ENCODE results near the gene PRC1. TPM values are rescaled to one million over a fixed set of nuclear protein-coding genes. Genes with fewer than 3 reads are reported as not detected.
"Not testable (repeated sequence)": the region's sequence is repeated elsewhere in the genome, so short reads cannot be mapped to it uniquely, and the experiment has no call there.

The PRC1 gene
- polyA plus RNA-seq, 4 donors, result 72.3 to 84.4 (median 75.4) TPM

DNA sequence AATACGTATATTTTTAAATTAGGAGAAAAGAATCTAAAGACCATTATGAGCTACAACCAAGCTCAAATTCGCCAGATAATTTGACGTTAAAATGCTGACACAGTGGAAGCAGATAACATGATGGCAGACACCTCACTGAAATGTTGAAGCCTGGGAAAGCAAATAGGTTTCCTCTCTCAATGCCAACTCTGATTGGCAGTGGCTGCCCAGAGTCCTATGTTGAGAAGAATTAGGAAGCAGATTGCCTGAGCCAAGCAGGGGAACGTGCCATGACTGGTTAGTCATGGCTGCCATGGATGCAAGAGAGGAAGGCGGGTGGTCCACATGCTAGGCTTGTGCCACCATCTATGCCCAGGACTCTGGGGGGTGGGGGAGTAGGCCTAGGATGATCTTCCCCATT, 56.1 kb downstream of the PRC1 start:
- no peak for DNase-seq (ENCODE audit: low read depth in 4 of 4, low spot score in 2 of 4)

DNA sequence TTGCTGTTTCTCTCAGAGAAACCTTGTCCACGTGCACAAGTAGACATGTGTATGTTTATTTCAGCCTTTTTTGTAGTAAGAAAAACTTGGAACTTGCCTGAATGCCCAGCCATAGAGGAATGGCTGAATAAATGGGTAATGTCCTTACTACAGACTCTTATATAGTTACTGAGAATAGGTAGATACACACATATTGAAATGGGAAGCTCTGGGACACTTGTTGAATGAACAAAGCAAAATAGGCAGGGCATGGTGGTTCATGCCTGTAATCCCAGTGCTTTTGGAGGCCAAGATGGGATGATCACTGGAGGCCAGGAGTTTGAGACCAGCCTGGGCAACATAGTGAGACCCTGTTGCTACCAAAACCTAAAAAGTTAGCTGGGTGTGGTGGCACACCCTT, 57.5 kb downstream of the PRC1 start:
- DNase-seq (ENCODE audit: low read depth in 4 of 4, low spot score in 2 of 4), result no peak

DNA sequence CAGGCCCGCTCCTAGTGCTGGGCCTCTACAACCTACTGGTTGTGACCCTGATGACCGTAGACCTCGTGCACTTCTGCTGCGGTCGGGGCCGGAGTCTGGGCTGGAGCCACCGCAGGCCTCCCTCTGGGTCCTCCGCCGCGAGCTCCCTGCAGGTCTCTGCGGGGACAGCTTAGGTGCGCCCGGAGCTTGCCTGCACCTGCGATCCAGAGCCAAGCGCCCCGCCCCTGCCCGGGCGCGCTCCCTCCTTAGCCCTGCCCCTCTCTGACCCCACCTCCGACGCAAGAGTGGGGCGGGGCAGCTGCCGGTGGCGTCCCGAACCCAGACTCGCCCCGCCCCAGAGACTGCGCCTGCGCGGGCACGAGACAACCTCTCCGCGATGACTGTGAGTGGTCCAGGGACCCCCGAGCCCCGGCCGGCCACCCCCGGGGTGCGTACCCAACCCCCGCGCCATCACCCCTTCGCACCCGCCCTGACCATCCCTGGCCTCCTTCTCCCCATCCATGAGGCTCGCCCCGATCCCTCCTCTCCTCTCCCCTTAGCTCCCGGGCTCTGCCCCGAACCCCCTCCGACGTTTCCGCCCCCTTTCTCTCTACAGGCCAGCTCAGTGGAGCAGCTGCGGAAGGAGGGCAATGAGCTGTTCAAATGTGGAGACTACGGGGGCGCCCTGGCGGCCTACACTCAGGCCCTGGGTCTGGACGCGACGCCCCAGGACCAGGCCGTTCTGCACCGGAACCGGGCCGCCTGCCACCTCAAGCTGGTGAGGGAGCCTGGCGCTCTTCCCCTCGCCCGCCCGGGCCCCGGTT, 59.2 kb downstream of the PRC1 start, which contains the start of gene UNC45A:
UNC45A (plus strand) TSS at position 337 of the 803 bp plus-strand sequence; CDS start at position 377, 40 bp downstream.
- DNase-seq (ENCODE audit: low read depth in 4 of 4, low spot score in 2 of 4), result peak in 3 of 4 donors; percentile 63 to 85 (median 78)

DNA sequence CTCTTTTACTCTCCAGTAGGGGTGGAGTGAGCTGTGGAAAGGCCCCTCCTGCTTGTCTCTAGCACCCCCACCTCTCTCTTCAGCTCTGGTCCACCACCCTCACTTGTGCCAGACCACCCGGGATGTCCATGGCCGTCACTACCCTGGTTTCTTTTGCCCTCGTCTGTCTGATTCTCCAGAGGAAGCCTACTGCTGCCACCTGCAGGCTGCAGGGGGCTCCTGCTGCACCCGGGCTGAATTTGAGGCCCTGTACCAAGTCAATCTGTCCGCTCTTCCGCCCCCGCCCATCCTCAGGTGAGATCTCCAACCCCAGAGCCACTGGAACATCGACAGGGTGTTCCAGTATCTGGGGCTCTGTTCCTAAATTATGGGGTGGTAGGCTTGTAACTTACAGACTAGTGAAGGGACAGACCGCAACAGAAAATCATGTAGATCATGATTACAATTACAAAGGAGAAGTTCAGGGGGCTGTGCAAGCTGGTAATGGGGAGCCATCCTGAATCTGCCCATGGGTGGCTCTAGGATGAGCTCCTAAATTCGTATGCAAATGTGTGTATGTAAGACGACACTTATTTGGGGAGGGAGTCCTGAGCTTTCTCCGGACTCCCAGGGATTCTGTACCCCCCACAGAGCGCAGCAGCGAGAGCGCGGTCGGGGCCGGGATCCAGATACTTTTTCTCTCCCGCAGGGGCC, 59.9 kb downstream of the PRC1 start:
- peak in 3 of 4 donors; percentile 43 to 81 (median 70) for DNase-seq (ENCODE audit: low read depth in 4 of 4, low spot score in 2 of 4)

DNA sequence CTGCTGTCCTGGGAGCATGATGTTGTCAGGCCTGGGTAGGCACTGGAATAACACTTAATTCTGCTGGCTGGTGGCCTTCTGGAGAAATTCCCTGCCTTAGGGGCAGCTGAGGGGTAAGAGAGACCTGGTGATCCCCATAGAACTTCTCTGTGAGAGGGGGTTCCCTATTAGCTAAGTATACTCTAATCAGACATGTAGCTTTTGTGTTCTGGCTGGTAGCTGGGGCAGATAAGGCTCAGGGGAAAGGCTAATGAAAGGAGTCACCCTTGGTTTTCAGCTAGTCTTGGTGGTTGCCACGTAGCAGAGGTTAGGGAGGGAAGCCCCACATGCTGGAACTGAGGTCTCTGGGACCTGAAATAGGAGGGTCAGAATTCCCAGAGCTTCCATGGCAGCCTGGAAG, 61.0 kb downstream of the PRC1 start:
- DNase-seq (ENCODE audit: low read depth in 4 of 4, low spot score in 2 of 4), result no peak

DNA sequence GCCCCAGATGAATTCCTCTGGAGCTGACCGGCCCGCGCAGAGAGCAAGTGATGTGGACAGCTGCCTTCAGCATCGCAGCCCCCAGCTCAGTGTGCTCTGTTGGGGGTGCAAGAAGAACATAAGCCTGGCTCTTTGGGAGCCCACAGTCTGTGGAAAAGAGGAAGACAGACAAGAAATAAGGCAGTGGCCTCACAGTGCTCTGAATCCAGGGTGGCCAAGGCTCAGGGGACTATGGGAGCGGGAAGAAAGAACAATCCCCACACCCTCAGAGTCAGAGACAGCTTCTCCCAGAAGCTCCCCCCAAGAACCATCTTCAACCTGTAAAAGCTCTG, 61.7 kb downstream of the PRC1 start:
- DNase-seq (ENCODE audit: low read depth in 4 of 4, low spot score in 2 of 4), result no peak

DNA sequence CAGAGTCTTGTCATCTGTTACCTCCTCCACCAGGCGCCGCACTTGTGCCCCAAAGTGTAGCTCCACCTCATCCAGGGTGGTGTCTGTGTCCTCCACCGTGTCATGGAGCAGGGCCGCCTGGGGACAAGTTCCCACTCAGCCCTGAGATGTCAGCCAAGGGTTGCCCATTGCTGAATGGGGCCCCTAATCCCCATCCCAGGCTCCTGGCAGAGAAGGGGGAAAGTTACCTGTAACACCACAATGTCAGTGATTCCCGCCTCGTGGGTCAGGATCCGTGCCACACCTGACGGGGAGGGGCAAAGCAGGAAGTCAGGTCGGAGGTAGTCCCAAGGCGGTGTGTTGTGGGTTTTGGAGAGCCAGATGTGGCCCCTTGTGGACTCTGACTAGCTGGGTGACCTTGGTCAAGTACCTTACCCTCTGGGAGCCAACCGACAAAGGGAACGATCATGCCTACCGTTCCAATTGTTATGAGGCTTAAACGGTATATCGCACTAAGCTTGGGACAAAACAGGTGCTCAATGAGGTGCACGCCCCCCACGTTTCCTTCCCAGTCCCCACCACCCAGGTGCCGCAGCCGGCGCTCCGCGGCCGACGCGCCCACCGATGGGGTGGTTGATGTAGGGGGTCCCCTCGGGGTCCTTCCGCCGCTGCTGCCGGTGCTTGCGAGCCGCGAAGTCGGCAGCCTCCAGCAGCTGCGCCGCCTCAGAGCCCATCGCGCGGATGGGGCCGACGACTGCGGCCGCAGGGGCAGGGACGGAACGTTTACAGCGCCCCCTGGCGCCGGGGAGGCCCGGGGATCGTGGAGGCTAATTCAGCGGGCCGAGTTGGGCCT, 62.3 kb downstream of the PRC1 start, which contains the start of gene HDDC3:
HDDC3 (minus strand) TSS at position 722 of the 832 bp plus-strand sequence; CDS start at position 713, 9 bp downstream.
- peak in 2 of 4 donors; percentile 43 to 71 for DNase-seq (ENCODE audit: low read depth in 4 of 4, low spot score in 2 of 4)

DNA sequence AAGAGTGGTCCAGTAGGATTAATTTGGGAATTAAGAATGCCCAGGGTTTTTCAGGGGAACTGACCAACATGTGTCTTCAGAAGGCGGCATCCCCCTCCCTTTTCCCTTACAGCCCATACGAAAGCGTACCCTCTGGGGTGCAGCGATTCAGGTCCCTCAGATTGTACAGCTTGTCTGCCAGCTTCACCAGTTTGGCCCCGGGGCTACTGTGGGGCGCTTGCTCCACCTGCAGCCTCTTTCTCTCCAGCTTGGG, 62.8 kb downstream of the PRC1 start:
- no peak for DNase-seq (ENCODE audit: low read depth in 4 of 4, low spot score in 2 of 4)

DNA sequence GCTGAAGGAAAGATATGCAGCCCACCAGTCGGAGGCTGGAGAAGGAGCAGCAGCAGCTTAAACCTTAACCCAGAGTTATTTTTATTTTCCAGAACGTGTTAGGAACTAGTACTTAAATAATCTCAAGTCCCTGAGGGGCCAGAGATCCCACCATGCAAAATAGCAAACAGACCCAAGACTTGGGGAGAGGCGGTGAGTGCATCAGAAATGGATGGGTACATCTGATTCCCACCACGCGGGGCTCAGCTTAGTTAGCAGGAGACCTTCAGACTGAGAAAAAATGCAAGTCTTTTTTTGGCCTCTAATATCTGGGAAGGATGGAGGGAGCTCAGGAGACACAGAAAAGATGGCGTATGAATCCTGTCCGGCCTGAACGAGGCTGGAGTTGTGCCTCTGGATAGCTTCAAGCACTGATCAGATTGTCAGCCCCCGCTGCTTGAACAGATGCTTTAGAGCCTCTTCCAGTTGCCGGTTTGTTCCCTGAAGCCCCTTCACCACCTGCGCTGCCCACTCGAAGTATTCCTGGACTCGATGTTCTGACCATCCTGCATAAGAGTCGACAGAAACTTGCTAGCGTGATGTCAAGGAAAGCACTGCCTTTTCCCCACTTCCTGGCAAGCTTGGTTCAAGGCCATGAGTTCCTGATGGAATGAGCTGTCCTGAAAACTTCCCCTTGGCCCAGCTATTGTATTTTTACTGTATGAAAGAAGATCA, 63.3 kb downstream of the PRC1 start:
- no peak for DNase-seq (ENCODE audit: low read depth in 4 of 4, low spot score in 2 of 4)

DNA sequence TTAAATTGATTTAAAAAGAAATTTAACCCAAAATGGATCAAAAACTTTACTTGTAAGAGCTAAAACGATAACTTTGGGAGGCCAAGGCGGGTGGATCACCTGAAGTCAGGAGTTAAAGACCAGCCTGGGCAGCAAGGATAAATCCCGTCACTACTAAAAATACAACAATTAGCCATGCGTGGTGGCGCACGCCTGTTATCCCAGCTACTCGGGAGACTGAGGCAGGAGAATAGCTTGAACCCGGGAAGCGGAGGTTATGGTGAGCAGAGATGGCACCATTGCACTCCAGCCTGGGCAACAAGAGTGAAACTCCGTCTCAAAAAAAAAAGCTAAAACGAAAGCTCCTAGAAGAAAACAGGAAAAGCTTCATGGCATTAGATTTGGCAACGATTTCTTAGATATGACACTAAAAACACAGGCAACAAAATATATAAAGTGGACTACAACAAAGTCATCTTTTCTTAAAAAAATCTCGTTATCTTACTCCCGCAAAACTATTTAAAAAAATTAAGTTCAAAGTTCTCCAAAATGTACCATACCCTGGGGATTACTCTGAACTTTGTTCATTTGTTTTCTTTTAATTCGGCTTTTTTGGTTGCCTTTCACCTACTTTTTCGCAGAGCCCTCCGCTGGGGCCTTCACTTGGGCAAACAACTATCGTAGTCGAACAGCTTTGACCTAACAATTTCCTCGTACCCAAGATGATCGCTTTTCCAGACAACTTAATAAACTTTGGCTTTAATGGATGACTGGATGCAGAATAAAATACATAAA, 64.9 kb downstream of the PRC1 start:
- DNase-seq (ENCODE audit: low read depth in 4 of 4, low spot score in 2 of 4), result peak in 1 of 4 donors; percentile 45

DNA sequence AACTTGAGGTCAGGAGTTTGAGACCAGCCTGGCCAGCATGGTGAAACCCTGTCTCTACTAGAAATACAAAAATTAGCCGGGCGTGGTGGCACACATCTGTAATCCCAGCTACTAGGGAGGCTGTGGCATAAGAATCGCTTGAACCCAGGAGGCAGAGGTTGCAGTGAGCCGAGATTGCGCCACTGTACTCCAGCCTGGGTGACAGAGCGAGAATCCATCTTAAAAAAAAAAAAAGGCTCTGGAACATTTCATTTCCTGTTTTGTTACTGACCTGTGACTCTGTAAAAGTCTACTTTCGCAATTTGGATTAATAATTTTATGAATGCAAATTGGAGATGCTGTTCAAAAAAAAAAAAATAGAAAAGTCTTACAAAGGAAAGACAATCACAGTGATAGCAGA, 66.2 kb downstream of the PRC1 start:
- not testable (repeated sequence) for DNase-seq (ENCODE audit: low read depth in 4 of 4, low spot score in 2 of 4)

DNA sequence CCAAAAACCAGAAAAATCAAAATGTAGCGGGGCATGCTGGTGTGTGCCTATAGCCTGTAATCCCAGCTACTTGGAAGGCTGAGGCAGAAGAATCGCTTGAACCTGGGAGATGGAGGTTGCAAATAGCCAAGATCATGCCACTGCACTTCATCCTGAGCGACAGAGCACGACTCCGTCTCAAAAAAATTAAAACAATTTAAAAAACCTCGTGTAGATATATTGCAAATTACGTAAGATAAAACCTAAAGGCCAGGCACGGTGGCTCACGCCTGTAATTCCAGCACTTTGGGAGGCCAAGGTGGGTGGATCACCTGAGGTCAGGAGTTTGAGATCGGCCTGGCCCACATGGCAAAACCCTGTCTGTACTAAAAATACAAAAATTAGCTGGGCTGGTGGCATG, 67.6 kb downstream of the PRC1 start:
- DNase-seq (ENCODE audit: low read depth in 4 of 4, low spot score in 2 of 4), result not testable (repeated sequence)

DNA sequence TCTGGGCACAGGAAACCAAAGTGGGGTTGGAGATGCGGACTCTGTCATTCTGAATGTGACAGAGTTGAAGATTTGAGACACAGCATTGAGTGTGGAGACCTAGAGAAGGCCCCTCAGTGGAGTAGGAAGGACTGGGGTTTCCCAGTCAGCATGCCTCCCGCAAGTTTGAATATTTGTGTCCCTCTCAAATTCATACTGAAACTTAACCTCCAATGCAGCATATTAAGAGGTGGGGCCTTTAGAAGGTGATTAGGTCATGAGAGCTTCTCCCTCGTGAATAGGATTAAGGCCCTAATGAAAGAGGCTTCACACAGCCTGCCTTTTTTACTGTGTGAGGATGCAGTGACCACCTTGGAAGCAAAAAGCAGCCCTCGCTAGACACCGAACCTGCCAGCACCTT, 70.0 kb downstream of the PRC1 start:
- no peak for DNase-seq (ENCODE audit: low read depth in 4 of 4, low spot score in 2 of 4)

DNA sequence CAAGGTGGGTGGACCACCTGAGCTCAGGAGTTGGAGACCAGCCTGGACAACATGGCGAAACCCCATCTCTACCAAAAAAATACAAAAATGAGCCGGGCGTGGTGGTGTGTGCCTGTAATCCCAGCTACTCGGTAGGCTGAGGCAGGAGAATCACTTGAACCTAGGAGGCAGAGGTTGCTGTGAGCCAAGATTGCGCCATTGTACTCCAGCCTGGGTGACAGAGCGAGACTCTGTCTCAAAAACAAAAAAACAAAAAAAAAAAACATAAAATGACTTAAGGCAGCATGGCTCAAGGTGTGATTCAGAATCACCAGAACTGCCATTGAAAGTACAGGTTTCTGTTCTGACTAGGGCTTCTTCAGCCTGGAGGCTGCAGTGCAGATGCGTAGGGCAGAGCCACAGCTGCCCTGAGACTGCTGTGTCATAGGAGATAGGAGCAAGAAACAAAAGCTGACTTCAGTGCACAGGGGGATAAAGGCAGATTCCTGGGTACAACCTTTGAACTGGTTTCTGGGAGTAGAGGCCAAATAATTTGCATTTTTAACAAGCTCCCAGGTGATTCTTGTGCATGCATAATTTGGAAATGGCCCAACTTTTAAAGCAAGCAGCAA, 71.5 kb downstream of the PRC1 start:
- DNase-seq (ENCODE audit: low read depth in 4 of 4, low spot score in 2 of 4), result not testable (repeated sequence)

DNA sequence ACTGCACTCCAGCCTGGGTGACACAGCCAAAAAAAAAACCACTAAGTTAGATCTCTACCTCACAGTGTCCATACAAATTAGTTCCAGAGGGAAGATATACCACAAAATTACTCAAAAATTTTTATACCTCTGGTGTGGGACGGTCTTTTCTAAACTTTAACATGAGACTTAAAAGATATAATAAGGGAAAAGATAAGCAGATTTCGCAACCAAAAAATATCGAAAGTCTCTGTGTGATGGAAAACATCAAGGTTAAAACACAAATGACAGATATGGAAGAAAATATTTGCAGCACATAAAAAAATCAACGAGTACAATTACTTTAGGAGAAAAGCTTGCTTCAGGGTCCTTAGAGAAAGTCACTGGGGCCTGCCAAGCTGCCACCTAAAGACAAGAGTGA, 72.4 kb downstream of the PRC1 start:
- DNase-seq (ENCODE audit: low read depth in 4 of 4, low spot score in 2 of 4), result no peak

DNA sequence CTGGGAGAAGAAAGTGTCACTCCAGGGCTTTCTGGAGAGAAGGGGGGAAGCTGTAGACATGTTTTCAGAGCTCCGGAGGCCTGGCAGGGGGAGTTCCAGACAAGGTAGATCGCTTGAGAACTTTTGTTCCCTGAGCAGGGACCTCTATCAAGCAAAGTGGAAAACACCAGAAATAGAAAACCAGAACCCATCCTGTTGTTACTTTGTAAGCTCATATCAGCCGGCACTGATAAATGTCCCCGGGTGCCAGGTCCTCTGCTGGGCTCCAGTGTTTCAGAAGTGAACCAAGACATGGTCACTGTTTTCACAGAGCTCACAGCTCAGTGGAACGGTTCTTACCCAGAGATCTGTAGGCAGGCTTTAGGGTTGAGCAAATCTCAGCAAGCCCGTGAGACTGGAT, 75.5 kb downstream of the PRC1 start:
- DNase-seq (ENCODE audit: low read depth in 4 of 4, low spot score in 2 of 4), result no peak

DNA sequence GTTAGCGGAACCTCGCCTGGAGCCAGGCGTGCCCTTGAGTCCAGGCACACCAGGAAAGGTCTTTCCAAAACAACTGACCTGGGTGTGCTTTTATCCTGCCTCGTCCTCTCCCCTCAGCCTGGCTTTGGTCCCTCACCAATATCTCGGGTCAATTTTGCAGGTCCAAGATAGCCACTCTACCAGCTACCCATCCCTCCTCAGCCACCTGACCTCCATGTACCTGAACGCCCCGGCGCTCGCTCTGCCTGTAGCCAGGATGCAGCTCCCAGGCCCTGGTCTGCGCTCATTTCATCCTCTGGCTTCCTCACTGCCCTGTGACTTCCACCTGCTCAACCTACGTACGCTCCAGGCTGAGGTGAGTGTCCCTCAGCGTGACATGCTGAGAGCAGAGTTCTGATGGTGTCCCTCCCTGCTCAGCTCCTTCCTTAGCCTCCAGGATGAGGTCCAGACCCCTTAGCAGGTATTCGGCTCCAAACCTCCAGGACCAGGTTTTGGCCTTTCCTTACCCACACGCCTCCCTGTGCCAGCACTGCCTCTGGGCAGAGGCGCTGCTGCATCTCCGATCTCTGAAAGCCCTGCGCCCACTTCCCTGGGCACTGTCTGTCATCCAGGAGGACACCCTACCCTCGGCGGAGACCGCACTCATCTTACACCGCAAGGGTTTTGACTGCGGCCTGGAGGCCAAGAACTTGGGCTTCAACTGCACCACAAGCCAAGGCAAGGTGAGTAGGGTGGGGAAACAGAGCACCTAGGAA, 76.1 kb downstream of the PRC1 start:
- DNase-seq (ENCODE audit: low read depth in 4 of 4, low spot score in 2 of 4), result no peak

DNA sequence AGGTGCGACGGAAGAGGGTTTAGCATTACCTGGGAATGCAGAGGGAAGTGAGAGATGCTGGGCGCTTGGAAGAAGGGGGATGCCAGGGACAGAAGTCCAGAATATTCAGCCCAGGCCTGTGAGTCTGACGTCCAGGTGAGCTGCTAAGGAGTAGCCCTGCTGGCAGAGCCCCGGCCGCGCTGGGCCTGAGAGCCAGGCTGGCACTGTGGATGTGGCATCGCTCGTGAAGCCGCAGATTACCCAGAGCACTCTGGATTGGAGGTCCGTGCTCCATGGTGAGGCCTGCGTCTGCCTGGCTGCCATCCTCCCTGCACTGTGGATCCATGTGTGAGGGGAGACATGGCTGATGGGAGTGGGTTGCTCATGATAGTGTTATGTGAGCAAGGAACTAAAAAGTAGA, 76.8 kb downstream of the PRC1 start:
- no peak for DNase-seq (ENCODE audit: low read depth in 4 of 4, low spot score in 2 of 4)

DNA sequence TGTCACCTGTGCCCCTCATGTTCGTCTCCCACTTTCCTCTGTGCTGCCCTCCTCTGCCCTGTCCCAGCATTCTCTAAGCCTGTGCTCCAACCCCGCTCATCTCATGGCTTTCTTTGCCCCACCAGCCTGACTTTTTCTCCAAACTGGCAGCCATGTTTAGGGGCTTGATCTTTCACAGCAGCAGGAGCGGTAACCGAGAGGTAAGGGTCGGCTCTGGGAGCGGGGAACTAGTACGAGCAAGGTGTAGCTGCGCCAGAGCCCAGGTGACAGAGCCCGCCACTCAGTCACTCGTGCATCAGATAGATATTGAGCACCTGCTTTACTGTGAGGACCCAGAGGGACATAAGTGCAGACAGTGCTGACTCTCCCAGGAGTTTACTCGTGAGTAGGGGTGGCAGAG, 77.9 kb downstream of the PRC1 start:
- DNase-seq (ENCODE audit: low read depth in 4 of 4, low spot score in 2 of 4), result no peak

Data from left renal cortex interstitium (tissue), 4 donors.